NCI-H226 (cell line): ENCODE measurements around the gene PCDHA2.
"Not testable (repeated sequence)": the region's sequence is repeated elsewhere in the genome, so short reads cannot be mapped to it uniquely, and the experiment has no call there.

Source experiments
- DNase-seq: peaks from one replicate; pipeline ENCODE4 v3.0.0-alpha.2; 2015

Gene PCDHA2

DNA sequence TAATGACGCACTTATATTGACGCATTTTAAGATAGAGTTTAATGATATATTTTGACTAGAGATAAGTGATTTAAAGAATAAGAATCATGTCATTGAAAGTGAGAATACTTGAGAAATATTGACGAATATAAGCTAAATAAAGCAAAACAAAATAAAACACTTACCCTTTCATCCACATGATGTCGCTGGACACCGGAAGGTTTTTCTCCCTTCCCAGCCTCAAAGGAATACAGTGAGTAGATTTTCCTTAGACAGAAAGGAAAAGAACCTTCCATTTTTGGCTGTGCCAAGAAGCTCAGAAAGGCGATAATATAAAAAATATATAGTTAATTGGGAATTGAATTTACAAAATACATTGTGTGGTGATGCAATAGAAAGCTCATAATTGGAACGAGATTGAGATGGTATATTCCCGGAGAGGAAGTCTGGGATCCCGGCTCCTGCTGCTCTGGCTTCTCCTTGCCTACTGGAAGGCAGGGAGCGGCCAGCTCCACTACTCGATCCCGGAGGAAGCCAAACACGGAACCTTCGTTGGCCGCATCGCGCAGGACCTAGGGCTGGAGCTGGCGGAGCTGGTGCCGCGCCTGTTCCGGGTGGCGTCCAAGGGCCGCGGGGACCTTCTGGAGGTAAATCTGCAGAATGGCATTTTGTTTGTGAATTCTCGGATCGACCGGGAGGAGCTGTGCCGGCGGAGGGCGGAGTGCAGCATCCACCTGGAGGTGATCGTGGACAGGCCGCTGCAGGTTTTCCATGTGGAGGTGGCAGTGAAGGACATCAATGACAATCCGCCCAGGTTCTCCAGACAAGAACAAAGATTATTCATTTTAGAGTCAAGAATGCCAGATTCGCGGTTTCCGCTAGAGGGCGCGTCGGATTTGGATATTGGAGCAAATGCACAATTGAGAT is 27.0 kb downstream of the PCDHA2 start, which contains the start of gene PCDHA5:
Gene PCDHA5 (plus strand): TSS at position 239 of the 906 bp plus-strand sequence.
- DNase-seq, result no peak

DNA sequence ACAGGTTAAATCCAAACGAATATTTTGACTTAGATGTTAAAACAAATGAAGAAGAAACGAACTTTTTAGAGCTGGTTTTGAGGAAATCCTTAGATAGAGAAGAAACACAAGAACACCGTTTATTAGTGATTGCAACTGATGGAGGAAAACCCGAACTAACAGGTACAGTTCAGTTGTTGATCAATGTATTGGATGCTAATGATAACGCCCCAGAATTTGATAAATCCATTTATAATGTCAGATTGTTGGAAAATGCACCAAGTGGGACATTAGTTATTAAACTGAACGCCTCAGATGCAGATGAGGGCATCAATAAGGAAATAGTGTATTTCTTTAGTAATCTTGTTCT is 27.6 kb downstream of the PCDHA2 start:
- no peak for DNase-seq

DNA sequence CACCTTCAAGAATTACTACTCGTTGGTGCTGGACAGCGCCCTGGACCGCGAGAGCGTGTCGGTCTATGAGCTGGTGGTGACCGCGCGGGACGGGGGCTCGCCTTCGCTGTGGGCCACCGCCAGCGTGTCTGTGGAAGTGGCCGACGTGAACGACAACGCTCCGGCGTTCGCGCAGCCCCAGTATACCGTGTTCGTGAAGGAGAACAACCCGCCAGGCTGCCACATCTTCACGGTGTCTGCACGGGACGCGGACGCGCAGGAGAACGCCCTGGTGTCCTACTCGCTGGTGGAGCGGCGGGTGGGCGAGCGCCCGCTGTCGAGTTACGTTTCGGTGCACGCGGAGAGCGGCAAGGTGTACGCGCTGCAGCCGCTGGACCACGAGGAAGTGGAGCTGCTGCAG is 28.3 kb downstream of the PCDHA2 start:
- not testable (repeated sequence) for DNase-seq

DNA sequence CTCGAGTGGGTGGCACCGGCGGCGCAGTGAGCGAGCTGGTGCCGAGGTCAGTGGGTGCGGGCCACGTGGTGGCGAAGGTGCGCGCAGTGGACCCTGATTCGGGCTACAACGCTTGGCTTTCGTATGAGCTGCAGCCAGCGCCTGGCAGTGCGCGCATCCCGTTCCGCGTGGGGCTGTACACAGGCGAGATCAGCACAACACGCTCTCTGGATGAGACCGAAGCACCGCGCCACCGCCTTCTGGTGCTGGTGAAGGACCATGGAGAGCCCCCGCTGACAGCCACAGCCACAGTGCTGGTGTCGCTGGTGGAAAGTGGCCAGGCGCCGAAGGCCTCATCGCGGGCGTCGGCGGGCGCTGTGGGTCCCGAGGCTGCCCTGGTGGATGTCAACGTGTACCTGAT is 28.8 kb downstream of the PCDHA2 start:
- no peak for DNase-seq

DNA sequence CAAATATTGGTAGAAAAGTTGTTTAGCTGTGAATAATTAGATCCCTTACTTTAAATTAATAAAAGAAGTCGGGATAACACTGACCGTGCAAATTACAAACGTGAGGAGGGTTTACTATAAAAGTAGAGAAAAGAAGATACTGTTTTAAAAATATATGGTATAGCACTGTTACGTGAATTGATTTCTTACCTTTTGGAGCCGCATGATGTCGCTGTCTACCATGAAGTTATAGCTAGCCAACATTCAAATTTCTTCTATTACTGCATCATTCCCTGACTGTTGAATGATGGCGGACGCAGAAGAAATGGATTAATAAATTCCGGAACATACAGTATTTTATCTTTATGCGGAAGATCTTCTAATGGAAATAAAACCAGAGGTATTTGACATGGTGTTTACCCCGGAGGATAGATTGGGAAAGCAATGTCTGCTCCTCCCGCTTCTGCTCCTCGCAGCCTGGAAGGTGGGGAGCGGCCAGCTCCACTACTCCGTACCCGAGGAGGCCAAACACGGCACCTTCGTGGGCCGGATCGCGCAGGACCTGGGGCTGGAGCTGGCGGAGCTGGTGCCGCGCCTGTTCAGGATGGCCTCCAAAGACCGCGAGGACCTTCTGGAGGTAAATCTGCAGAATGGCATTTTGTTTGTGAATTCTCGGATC is 33.2 kb downstream of the PCDHA2 start, which contains the start of gene PCDHA6:
Gene PCDHA6 (plus strand): TSS at position 257 of the 658 bp plus-strand sequence. CDS start 132 bp downstream, at position 389.
- no peak for DNase-seq

DNA sequence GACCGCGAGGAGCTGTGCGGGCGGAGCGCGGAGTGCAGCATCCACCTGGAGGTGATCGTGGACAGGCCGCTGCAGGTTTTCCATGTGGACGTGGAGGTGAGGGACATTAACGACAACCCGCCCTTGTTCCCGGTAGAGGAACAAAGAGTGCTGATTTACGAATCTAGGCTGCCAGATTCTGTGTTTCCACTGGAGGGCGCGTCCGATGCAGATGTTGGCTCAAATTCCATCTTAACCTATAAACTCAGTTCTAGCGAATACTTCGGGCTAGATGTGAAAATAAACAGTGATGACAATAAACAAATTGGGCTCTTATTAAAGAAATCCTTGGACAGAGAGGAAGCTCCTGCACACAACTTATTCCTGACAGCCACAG is 33.7 kb downstream of the PCDHA2 start:
- DNase-seq, result no peak

DNA sequence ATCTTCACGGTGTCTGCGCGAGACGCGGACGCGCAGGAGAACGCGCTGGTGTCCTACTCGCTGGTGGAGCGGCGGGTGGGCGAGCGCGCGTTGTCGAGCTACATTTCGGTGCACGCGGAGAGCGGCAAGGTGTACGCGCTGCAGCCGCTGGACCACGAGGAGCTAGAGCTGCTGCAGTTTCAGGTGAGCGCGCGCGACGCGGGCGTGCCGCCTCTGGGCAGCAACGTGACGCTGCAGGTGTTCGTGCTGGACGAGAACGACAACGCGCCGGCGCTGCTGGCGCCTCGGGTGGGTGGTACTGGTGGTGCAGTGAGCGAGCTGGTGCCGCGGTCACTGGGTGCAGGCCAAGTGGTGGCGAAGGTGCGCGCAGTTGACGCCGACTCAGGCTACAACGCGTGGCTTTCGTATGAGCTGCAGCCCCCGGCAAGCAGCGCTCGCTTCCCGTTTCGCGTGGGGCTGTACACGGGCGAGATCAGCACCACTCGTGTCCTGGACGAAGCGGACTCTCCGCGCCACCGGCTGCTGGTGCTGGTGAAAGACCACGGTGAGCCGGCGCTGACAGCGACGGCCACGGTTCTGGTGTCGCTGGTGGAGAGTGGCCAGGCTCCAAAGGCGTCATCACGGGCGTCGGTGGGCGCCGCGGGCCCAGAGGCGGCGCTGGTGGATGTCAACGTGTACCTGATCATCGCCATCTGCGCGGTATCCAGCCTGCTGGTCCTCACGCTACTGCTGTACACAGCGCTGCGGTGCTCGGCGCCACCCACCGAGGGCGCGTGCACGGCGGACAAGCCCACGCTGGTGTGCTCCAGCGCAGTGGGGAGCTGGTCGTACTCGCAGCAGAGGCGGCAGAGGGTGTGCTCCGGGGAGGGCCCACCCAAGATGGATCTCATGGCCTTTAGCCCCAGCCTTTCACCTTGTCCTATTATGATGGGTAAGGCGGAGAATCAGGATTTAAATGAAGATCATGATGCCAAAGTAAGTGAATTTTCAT is 35.2 kb downstream of the PCDHA2 start:
- not testable (repeated sequence) for DNase-seq

DNA sequence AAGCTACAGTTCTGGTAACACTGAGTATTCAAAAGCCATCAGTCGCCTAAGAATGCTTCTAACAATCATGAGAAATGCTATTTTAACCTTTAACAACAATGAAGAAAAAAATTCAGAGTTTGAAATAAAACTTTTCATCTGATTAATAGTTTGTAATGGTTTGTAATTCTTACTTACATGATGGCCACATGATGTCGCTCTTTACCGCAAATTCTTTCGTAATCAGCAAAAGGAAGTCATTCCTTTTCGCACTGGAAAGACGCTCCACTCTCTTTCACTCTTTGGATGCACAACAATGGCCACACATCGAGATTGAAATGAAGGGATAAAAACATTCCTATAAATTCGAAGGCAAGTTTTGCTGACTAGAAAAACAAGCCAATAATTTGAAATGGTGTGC is 39.3 kb downstream of the PCDHA2 start, which contains the start of gene PCDHA7:
Gene PCDHA7 (plus strand): TSS at position 277 of the 400 bp plus-strand sequence. CDS start 115 bp downstream, at position 392.
- no peak for DNase-seq

DNA sequence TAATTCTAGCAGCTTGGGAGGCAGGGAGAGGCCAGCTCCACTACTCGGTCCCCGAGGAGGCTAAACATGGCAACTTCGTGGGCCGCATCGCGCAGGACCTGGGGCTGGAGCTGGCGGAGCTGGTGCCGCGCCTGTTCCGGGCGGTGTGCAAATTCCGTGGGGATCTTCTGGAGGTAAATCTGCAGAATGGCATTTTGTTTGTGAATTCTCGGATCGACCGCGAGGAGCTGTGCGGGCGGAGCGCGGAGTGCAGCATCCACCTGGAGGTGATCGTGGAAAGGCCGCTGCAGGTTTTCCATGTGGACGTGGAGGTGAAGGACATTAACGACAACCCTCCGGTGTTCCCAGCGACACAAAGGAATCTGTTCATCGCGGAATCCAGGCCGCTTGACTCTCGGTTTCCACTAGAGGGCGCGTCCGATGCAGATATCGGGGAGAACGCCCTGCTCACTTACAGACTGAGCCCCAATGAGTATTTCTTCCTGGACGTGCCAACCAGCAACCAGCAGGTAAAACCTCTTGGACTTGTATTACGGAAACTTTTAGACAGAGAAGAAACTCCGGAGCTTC is 39.9 kb downstream of the PCDHA2 start:
- not testable (repeated sequence) for DNase-seq

DNA sequence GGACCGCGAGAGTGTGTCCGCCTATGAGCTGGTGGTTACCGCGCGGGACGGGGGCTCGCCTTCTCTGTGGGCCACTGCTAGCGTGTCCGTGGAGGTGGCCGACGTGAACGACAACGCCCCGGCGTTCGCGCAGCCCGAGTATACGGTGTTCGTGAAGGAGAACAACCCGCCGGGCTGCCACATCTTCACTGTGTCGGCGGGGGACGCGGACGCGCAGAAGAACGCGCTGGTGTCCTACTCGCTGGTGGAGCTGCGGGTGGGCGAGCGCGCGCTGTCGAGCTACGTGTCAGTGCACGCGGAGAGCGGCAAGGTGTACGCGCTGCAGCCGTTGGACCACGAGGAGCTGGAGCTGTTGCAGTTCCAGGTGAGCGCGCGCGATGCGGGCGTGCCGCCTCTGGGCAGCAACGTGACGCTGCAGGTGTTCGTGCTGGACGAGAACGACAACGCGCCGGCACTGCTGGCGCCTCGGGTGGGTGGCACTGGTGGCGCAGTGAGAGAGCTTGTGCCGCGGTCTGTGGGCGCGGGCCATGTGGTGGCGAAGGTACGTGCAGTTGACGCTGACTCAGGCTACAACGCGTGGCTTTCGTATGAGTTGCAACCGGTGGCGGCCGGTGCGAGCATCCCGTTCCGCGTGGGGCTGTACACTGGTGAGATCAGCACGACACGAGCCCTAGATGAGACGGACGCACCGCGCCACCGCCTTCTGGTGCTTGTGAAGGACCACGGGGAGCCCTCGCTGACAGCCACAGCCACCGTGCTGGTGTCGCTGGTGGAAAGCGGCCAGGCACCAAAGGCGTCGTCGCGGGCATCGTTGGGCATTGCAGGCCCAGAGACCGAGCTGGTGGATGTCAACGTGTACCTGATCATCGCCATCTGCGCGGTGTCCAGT is 41.2 kb downstream of the PCDHA2 start:
- no peak for DNase-seq

DNA sequence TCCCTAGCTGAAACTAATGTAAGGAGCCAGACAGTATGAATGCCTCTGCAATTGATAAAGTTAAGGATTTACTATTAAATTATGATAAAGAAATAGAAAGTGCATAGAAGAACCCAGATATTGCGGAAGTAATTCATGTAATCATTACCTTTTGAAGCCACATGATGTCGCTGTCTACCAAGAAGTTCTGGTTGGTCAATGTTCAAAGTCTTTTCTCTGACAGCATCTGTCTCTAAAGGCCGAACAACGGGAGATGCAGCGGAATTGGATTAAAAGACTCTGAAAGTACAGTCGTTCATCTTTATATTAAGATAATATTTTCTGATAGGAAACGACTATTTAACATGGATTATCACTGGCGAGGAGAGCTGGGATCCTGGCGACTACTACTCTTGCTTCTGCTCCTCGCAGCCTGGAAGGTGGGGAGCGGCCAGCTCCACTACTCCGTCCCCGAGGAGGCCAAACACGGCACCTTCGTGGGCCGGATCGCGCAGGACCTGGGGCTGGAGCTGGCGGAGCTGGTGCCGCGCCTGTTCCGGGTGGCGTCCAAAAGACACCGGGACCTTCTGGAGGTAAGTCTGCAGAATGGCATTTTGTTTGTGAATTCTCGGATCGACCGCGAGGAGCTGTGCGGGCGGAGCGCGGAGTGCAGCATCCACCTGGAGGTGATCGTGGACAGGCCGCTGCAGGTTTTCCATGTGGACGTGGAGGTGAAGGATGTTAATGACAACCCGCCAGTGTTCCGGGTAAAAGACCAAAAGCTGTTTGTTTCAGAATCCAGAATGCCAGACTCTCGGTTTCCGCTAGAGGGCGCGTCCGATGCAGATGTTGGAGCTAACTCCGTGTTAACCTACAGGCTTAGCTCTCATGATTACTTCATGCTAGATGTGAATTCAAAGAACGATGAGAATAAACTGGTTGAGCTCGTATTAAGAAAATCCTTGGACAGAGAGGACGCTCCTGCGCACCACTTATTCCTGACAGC is 46.6 kb downstream of the PCDHA2 start, which contains the start of gene PCDHA8:
Gene PCDHA8 (plus strand): TSS at position 210 of the 985 bp plus-strand sequence. CDS start 135 bp downstream, at position 345.
- no peak for DNase-seq

DNA sequence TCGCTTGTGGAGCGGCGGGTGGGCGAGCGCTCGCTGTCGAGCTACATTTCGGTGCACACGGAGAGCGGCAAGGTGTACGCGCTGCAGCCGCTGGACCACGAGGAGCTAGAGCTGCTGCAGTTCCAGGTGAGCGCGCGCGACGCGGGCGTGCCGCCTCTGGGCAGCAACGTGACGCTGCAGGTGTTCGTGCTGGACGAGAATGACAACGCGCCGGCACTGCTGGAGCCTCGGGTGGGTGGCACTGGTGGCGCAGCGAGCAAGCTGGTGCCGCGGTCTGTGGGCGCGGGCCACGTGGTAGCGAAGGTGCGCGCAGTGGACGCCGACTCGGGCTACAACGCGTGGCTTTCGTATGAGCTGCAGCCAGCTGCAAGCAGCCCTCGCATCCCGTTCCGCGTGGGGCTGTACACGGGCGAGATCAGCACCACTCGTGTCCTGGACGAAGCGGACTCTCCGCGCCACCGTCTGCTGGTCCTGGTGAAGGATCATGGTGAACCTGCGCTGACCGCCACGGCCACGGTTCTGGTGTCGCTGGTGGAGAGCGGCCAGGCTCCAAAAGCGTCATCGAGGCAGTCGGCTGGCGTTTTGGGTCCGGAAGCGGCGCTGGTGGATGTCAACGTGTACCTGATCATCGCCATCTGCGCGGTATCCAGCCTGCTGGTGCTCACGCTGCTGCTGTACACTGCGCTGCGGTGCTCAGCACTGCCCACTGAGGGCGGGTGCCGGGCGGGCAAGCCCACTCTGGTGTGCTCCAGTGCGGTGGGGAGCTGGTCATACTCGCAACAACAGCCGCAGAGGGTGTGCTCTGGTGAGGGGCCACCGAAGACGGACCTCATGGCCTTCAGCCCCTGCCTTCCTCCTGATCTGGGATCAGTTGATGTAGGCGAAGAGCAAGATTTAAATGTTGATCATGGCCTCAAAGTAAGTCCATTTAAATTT is 48.4 kb downstream of the PCDHA2 start:
- DNase-seq, result no peak
